PC-9 (cell line): Measurements from ENCODE around the gene CD180.

Experiments used
- EZH2 ChIP-seq: fragments of 200-600 bp; sonication (generic); IDR thresholded peaks from 2 replicates; pipeline ENCODE4 v1.8.0; 2017; ENCODE audit warnings: antibody characterized with exemption, low read depth
- TF ChIP-seq, protein P1 (sequence below): fragments of 200-600 bp; sonication (generic); conservative IDR thresholded peaks from 2 replicates; pipeline ENCODE4 v1.6.1; 2017; ENCODE audit warnings: mixed run types, antibody characterized with exemption, mild to moderate bottlenecking, moderate library complexity

DNA sequence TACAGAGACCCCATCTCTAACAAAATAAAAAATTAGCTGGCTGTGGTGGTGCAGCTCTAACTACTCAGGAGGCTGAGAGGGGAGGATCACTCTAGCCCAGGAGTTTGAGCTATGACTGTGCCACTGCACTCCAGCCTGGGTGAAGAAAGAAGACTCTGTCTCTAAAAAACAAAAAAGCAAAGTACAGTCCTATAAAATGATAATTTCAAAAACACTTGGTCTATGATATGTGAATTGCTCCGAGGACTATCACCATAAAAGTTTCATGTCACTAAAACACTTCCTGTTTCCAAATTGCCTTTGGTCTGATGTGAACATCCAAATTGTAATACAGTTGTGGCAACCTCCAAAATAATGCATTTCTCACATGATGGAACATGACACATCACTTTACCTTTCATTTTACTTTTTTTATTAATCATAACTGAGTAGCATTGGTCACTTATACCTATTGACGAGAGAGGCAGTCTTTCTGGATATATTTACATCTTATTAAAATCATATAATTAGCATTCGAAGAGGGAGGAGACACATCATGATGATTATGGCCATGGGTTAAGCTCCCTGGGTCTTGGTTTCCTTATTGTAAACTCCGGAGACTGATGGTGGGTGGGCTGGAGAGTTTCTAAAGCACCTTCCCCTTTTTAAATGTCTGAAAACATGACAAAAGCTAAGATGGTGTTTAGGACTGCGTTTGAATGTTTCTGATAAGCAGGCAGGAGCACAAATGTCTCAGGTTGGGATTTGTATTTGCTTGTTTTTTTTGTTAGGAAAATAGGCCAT, 25.8 kb upstream of the CD180 start:
- TF ChIP-seq, protein P1, sequence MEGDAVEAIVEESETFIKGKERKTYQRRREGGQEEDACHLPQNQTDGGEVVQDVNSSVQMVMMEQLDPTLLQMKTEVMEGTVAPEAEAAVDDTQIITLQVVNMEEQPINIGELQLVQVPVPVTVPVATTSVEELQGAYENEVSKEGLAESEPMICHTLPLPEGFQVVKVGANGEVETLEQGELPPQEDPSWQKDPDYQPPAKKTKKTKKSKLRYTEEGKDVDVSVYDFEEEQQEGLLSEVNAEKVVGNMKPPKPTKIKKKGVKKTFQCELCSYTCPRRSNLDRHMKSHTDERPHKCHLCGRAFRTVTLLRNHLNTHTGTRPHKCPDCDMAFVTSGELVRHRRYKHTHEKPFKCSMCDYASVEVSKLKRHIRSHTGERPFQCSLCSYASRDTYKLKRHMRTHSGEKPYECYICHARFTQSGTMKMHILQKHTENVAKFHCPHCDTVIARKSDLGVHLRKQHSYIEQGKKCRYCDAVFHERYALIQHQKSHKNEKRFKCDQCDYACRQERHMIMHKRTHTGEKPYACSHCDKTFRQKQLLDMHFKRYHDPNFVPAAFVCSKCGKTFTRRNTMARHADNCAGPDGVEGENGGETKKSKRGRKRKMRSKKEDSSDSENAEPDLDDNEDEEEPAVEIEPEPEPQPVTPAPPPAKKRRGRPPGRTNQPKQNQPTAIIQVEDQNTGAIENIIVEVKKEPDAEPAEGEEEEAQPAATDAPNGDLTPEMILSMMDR = no peak
- no peak for TF ChIP-seq EZH2
